Endothelial cell of umbilical vein (primary cell): ENCODE results near the gene RAMP1. TPM values are rescaled to one million over a fixed set of nuclear protein-coding genes. Genes with fewer than 3 reads are reported as not detected.

Experiments used
- BruUV-seq: library from RNA; stranded (reverse); fragments of 400-500 nt; replicated peaks from 2 replicates; lab custom pipeline; 2021; lab: Mats Ljungman, UMichigan
- CTCF ChIA-PET: fragments of 300-600, 350-600 bp; sonication (Branson Sonifier 250); formaldehyde crosslinking; loops from one replicate; lab custom pipeline; 2021; ENCODE audit warnings: antibody characterized with exemption, inconsistent platforms; lab: Charles Lee
- POLR2A ChIA-PET: fragments of 300-600, 350-600 bp; sonication (Branson Sonifier 250); formaldehyde crosslinking; loops from one replicate; lab custom pipeline; 2021; ENCODE audit warnings: antibody characterized with exemption, inconsistent platforms; lab: Charles Lee
- DNase-seq: peaks from one replicate; pipeline ENCODE4 v3.0.0-alpha.2; 2011; ENCODE audit warnings: low read depth, low spot score
- FAIRE-seq: peaks from 2 replicates; lab custom pipeline; 2011; peaks lifted over from hg19 to GRCh38; lab: Jason Lieb, UNC
- H2AFZ ChIP-seq: 2 replicates; pipeline ENCODE4 v1.6.0; 2012; ENCODE audit warnings: low read depth, low read length, control low read depth, inconsistent platforms
- H3K27ac ChIP-seq: 2 replicates; pipeline ENCODE4 v1.5.1; 2011; ENCODE audit warnings: low read depth, mild to moderate bottlenecking, control low read depth, low read length, moderate library complexity; ENCODE audit not compliant: insufficient read depth
- H3K27me3 ChIP-seq, 2 experiments: 2 replicates each; pipeline versions ENCODE4 v1.6.0 to v1.6.1; 2011; ENCODE audit warnings: low read length in 2 of 2, mixed read lengths in 1 of 2; ENCODE audit not compliant: control insufficient read depth in 2 of 2, insufficient read depth in 2 of 2
- H3K36me3 ChIP-seq, 2 experiments: 2 replicates in 1 of 2; 3 replicates in 1 of 2; pipeline ENCODE4 v1.5.1; 2011; ENCODE audit warnings: low read length in 2 of 2, mild to moderate bottlenecking in 1 of 2, moderate library complexity in 1 of 2; ENCODE audit not compliant: control insufficient read depth in 2 of 2, insufficient read depth in 2 of 2; ENCODE audit errors: extremely low read depth in 1 of 2
- H3K4me1 ChIP-seq: 3 replicates; pipeline ENCODE4 v1.5.1; 2011; ENCODE audit warnings: mild to moderate bottlenecking, low read length; ENCODE audit not compliant: control insufficient read depth, insufficient read depth; ENCODE audit errors: extremely low read depth
- H3K4me2 ChIP-seq: 2 replicates; pipeline ENCODE4 v1.6.1; 2011; ENCODE audit warnings: low read length, control low read depth, mixed read lengths; ENCODE audit not compliant: insufficient read depth
- H3K4me3 ChIP-seq, 3 experiments: fragments of 200-600 bp in 1 of 3; sonication (generic), shearing (Covaris generic) in 1 of 3; replicated peaks in 1 of 3; 2 replicates each; pipeline ENCODE4 v1.5.1; 2011 to 2016; ENCODE audit warnings: control low read depth in 3 of 3, low read length in 3 of 3, mild to moderate bottlenecking in 2 of 3, inconsistent platforms in 1 of 3, low read depth in 1 of 3, moderate library complexity in 1 of 3; ENCODE audit not compliant: insufficient read depth in 1 of 3
- H3K79me2 ChIP-seq: 2 replicates; pipeline ENCODE4 v1.6.0; 2012; ENCODE audit warnings: low read length, inconsistent platforms; ENCODE audit not compliant: control insufficient read depth, insufficient read depth
- H3K9ac ChIP-seq: replicated peaks from 2 replicates; pipeline ENCODE3; 2011; ENCODE audit warnings: low read length, control low read depth; ENCODE audit not compliant: insufficient read depth; ENCODE audit errors: extremely low read depth
- H3K9me1 ChIP-seq: replicated peaks from 3 replicates; pipeline ENCODE4 v1.6.0; 2011; ENCODE audit warnings: mild to moderate bottlenecking, low read length; ENCODE audit not compliant: control insufficient read depth, insufficient read depth; ENCODE audit errors: extremely low read depth
- H3K9me3 ChIP-seq: replicated peaks from 2 replicates; pipeline ENCODE4 v1.5.1; 2012; ENCODE audit warnings: low read length, inconsistent platforms; ENCODE audit not compliant: control insufficient read depth, insufficient read depth
- H4K20me1 ChIP-seq: replicated peaks from 2 replicates; pipeline ENCODE3; 2011; ENCODE audit warnings: mild to moderate bottlenecking, low read length; ENCODE audit not compliant: control insufficient read depth, insufficient read depth; ENCODE audit errors: extremely low read depth
- CTCF ChIP-seq, 2 donors: IDR thresholded peaks; 1 replicate in 1 of 2; 2 replicates in 1 of 2; pipeline ENCODE4 v1.5.1; 2011; ENCODE audit warnings: low read length in 2 of 2, mild to moderate bottlenecking in 2 of 2, moderate library complexity in 2 of 2, control low read depth in 1 of 2, inconsistent platforms in 1 of 2, low read depth in 1 of 2; ENCODE audit not compliant: insufficient read depth in 1 of 2; ENCODE audit errors: extremely low read depth in 1 of 2
- EZH2 ChIP-seq: IDR thresholded peaks from 2 replicates; pipeline ENCODE4 v1.6.1; 2012; ENCODE audit warnings: borderline replicate concordance, low read depth, mild to moderate bottlenecking, moderate library complexity, low read length, inconsistent platforms; ENCODE audit not compliant: severe bottlenecking
- FOS ChIP-seq: IDR thresholded peaks from 2 replicates; pipeline ENCODE4 v1.6.1; 2011; ENCODE audit warnings: mild to moderate bottlenecking, low read length, moderate library complexity, borderline replicate concordance; ENCODE audit not compliant: insufficient read depth
- GATA2 ChIP-seq: IDR thresholded peaks from 2 replicates; pipeline ENCODE4 v1.7.0; 2011; ENCODE audit warnings: low read depth, mild to moderate bottlenecking, moderate library complexity, mixed read lengths, low read length; ENCODE audit not compliant: insufficient read length, insufficient read depth
- JUN ChIP-seq: IDR thresholded peaks from 2 replicates; pipeline ENCODE4 v1.6.1; 2011; ENCODE audit warnings: borderline replicate concordance, low read depth; ENCODE audit not compliant: insufficient read length, insufficient read depth
- MYC ChIP-seq: IDR thresholded peaks from one replicate; pipeline ENCODE4 v1.6.1; 2011; ENCODE audit warnings: mild to moderate bottlenecking, low read depth, low read length
- POLR2A ChIP-seq: IDR thresholded peaks from 2 replicates; pipeline ENCODE4 v1.6.1; 2012; ENCODE audit warnings: low read depth, mild to moderate bottlenecking, control low read depth, low read length
- POLR2AphosphoS5 ChIP-seq: IDR thresholded peaks from 2 replicates; pipeline ENCODE4 v1.6.1; 2012; ENCODE audit warnings: low read depth, mild to moderate bottlenecking, control low read depth, low read length, moderate library complexity; ENCODE audit not compliant: insufficient read depth
- dilution Hi-C: fragments of 300-500 bp; cut with MboI; formaldehyde crosslinking; loops from one replicate; pipeline ENCODE4 v1.15.0; 2019; ENCODE audit warnings: low sequenced_read_pairs; ENCODE audit not compliant: extremely low pct_ligation_motif_present
- intact Hi-C: fragments of 100-400 bp; cut with micrococcal nuclease; formaldehyde crosslinking; loops from one replicate; pipeline ENCODE4 v1.10.0; 2022
- polyA plus RNA-seq, 4 experiments: library from polyadenylated mRNA; depleted of rRNA in 3 of 4; stranded (reverse) in 3 of 4; unstranded in 1 of 4; fragments of >200 nt; gene quantifications; 2 replicates each; pipeline versions ENCODE4 v1.2.1 to v1.2.3, GENCODE V29; 2011 to 2012; ENCODE audit warnings: missing spikeins in 1 of 4
- total RNA-seq: library from RNA; stranded (reverse); gene quantifications from 2 replicates; pipeline ENCODE4 v1.2.3, GENCODE V29; 2021
- TF ChIP-seq, protein P1 (sequence below): IDR thresholded peaks from 2 replicates; pipeline ENCODE4 v1.6.1; 2011; ENCODE audit not compliant: insufficient read depth, insufficient read length

Gene RAMP1
- total and polyA plus RNA-seq, 2 donors (not counting 3 experiments of a cell fraction or from before 2014, with no cell fraction given) = 0.18 TPM; not detected in 1

DNA sequence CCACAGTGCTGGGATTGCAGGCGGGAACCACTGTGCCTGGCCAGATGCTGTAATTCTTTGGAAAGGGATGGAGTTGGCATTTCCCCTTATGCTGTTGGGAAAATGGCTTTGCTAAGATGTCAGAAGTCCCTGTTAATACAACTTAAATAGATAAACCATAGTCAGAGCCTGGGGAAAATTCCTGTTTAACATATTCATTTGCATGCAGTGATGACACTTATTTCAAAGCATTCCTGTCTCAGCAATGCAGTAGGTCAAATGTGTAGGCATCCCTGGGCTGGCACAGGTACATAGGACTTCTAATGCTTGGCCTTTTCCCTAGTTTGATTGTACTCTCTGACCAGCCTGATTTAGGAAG is 38.6 kb downstream of the RAMP1 start:
- CTCF ChIA-PET = no interaction called here
- Histone ChIP-seq H3K9me1 (no peaks in the 10 kb centered on the region), H4K20me1 (no peaks in the 10 kb centered on the region), H3K4me3 (no peak overlapping the region), H3K79me2 (no peaks in the 10 kb centered on the region), H3K9me3 (no peaks in the 10 kb centered on the region), H3K9ac (no peak overlapping the region), H3K4me1 (peaks cover 5% of the 10 kb centered on the region), H3K4me2 (no peak overlapping the region), H3K36me3 (no peaks in the 10 kb centered on the region), H3K27me3 (no peaks in the 10 kb centered on the region), H2AFZ (no peak overlapping the region), H3K27ac (no peak overlapping the region)
- TF ChIP-seq POLR2AphosphoS5 (no peak), MYC (no peak), GATA2 (no peak), JUN (no peak), POLR2A (no peak), CTCF (IDR thresholded peaks at IDR 0.05; ENCODE audit: extremely low read depth in 1 of 2, insufficient read depth in 1 of 2, low read depth in 1 of 2, low read length in 2 of 2) (no peak), EZH2 (no peak), FOS (no peak)
- TF ChIP-seq, protein P1, sequence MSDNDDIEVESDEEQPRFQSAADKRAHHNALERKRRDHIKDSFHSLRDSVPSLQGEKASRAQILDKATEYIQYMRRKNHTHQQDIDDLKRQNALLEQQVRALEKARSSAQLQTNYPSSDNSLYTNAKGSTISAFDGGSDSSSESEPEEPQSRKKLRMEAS = no peak
- intact Hi-C loops = no loop called here
- no peak for DNase-seq
- no peak for FAIRE-seq
- BruUV-seq = no TSS peak
- POLR2A ChIA-PET = no interaction called here
- dilution Hi-C loops = no loop called here
